ENCODE measurements around the gene GRM5.

The GRM5 gene

DNA sequence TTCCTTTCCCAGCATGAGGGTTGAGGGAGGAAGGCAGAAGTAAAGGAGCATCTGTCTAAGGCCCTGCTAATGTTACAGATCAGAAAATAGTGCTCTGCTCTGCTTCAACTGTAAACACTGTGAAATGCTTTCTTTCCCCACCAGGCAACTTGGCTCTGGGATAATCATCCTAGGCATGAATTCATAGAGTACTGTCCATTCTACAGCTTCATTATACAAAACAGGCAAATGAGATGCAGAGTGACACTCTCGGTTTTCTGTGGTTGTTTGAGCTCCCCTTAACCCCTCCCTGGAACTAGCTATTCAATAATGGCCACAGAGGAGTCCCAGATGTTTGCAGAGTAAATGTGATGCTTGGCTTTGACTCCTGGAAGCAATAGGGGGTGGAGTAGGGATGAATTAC lies 544.0 kb downstream of the GRM5 start:
- TF ChIP-seq TAF1 (IDR thresholded peaks at IDR 0.05; ENCODE audit: borderline replicate concordance, insufficient read depth, low read length) (no peak), REST (IDR thresholded peaks at IDR 0.05; ENCODE audit: insufficient read depth in 1 of 2, low read depth in 2 of 2, low read length in 2 of 2) (no peak), SIN3A (IDR thresholded peaks at IDR 0.05; ENCODE audit: borderline replicate concordance, insufficient read depth, low read length) (no peak), POLR2AphosphoS5 (IDR thresholded peaks at IDR 0.05; ENCODE audit: low read depth, low read length) (no peak), FOXP2 (optimal IDR thresholded peaks at IDR 0.05; ENCODE audit: borderline replicate concordance, extremely low read depth, extremely low read length, insufficient read depth) (no peak)

DNA sequence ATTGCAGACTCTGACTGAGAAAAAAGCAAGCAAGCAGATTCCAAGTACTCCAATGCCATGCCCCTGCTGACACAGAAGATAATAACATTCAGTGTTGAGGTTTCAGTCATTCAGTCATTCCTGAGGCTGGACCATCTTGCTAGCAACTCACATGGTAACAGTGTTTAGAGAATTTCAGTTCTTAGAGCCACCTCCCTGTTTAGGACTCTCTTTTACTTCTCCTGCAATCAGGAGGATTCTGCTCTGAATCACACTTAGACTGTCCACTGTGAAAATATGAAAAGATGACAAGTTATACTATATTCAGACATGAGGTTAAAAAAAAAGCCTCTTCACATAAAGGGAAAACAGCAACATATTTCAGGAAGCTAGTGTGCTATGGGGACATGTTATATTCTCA lies 544.4 kb downstream of the GRM5 start:
- TF ChIP-seq SIN3A (IDR thresholded peaks at IDR 0.05; ENCODE audit: borderline replicate concordance, insufficient read depth, low read length) (no peak), FOXP2 (optimal IDR thresholded peaks at IDR 0.05; ENCODE audit: borderline replicate concordance, extremely low read depth, extremely low read length, insufficient read depth) (no peak), POLR2AphosphoS5 (IDR thresholded peaks at IDR 0.05; ENCODE audit: low read depth, low read length) (no peak), REST (IDR thresholded peaks at IDR 0.05; ENCODE audit: insufficient read depth in 1 of 2, low read depth in 2 of 2, low read length in 2 of 2) (no peak)

GRCh38 chr11:88520391-88520790 lies 545.4 kb downstream of the GRM5 start:
- no peak for TF ChIP-seq TAF1 (IDR thresholded peaks at IDR 0.05; ENCODE audit: borderline replicate concordance, insufficient read depth, low read length)
- TF ChIP-seq POLR2AphosphoS5 (IDR thresholded peaks at IDR 0.05; ENCODE audit: low read depth, low read length): no peak
- TF ChIP-seq SIN3A (IDR thresholded peaks at IDR 0.05; ENCODE audit: borderline replicate concordance, insufficient read depth, low read length): no peak
- no peak for TF ChIP-seq FOXP2 (optimal IDR thresholded peaks at IDR 0.05; ENCODE audit: borderline replicate concordance, extremely low read depth, extremely low read length, insufficient read depth)
- TF ChIP-seq REST (IDR thresholded peaks at IDR 0.05; ENCODE audit: insufficient read depth in 1 of 2, low read depth in 2 of 2, low read length in 2 of 2): no peak

DNA sequence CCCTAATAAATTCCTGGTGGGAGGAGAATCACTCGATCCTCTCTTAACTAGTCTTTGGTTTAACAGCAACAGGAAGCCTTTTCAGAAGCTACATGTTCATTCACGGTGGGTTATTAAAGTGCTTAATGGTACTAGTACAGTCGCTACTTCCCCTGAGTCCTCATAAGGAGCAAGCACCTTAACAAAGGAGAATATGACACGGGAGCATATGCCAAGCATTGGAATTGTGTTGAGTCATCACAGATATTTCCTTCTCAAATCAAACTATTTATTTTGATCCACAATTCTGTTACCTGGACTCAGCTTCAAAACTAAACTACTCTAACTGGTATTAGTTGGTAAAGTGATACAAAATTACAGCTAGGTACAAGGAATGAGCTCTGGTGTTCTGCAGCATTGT lies 550.8 kb downstream of the GRM5 start:
- TF ChIP-seq POLR2AphosphoS5 (IDR thresholded peaks at IDR 0.05; ENCODE audit: low read depth, low read length): no peak
- TF ChIP-seq FOXP2 (optimal IDR thresholded peaks at IDR 0.05; ENCODE audit: borderline replicate concordance, extremely low read depth, extremely low read length, insufficient read depth): no peak
- no peak for TF ChIP-seq TAF1 (IDR thresholded peaks at IDR 0.05; ENCODE audit: borderline replicate concordance, insufficient read depth, low read length)
- no peak for TF ChIP-seq SIN3A (IDR thresholded peaks at IDR 0.05; ENCODE audit: borderline replicate concordance, insufficient read depth, low read length)
- no peak for TF ChIP-seq REST (IDR thresholded peaks at IDR 0.05; ENCODE audit: insufficient read depth in 1 of 2, low read depth in 2 of 2, low read length in 2 of 2)

- TF ChIP-seq SIN3A (IDR thresholded peaks at IDR 0.05; ENCODE audit: borderline replicate concordance, insufficient read depth, low read length) (no peak), REST (IDR thresholded peaks at IDR 0.05; ENCODE audit: insufficient read depth in 1 of 2, low read depth in 2 of 2, low read length in 2 of 2) (no peak), POLR2AphosphoS5 (IDR thresholded peaks at IDR 0.05; ENCODE audit: low read depth, low read length) (no peak)
Measured at GRCh38 chr11:88511006-88511405, 554.8 kb downstream of the GRM5 start.
